UCSD-AML1 (cell line): ENCODE measurements around the gene FOS.
"Not testable (repeated sequence)": the region's sequence is repeated elsewhere in the genome, so short reads cannot be mapped to it uniquely, and the experiment has no call there.

ENCODE experiments used
- DNase-seq: peaks from one replicate; lab custom pipeline; 2025; ENCODE audit not compliant: unreplicated experiment; lab: John Stamatoyannopoulos, UW

FOS gene

GRCh38 chr14:75292101-75292563, 13.5 kb downstream of the FOS start:
- DNase-seq: no peak

GRCh38 chr14:75292886-75293285, 14.3 kb downstream of the FOS start:
- no peak for DNase-seq

- peak; percentile 95 for DNase-seq
Observed at GRCh38 chr14:75293920-75294648, 15.5 kb downstream of the FOS start.

GRCh38 chr14:75294649-75295033, 16.0 kb downstream of the FOS start:
- DNase-seq: no peak

- DNase-seq: no peak
Observed at GRCh38 chr14:75295061-75295461, 16.4 kb downstream of the FOS start.

GRCh38 chr14:75295491-75296345, 17.1 kb downstream of the FOS start:
- peak; percentile 83 for DNase-seq

- no peak for DNase-seq
Observed at GRCh38 chr14:75297411-75298040, 18.9 kb downstream of the FOS start.

GRCh38 chr14:75298187-75298965, 19.7 kb downstream of the FOS start:
- peak; percentile 41 for DNase-seq

- DNase-seq: peak; percentile 52
Observed at GRCh38 chr14:75299059-75299458, 20.4 kb downstream of the FOS start.

GRCh38 chr14:75299576-75299975, 20.9 kb downstream of the FOS start:
- no peak for DNase-seq

- DNase-seq: peak; percentile 87
Observed at GRCh38 chr14:75301666-75302325, 23.2 kb downstream of the FOS start.

- DNase-seq: peak; percentile 59
Observed at GRCh38 chr14:75303381-75303789, 24.8 kb downstream of the FOS start.

GRCh38 chr14:75306410-75306809, 27.8 kb downstream of the FOS start:
- not testable (repeated sequence) for DNase-seq

GRCh38 chr14:75306927-75307699, 28.5 kb downstream of the FOS start:
- peak; percentile 28 for DNase-seq

GRCh38 chr14:75307700-75308379, 29.2 kb downstream of the FOS start:
- peak; percentile 78 for DNase-seq

- DNase-seq: not testable (repeated sequence)
Observed at GRCh38 chr14:75308991-75309390, 30.4 kb downstream of the FOS start.

- DNase-seq: not testable (repeated sequence)
Observed at GRCh38 chr14:75309561-75309960, 30.9 kb downstream of the FOS start.

- no peak for DNase-seq
Observed at GRCh38 chr14:75310295-75311111, 31.9 kb downstream of the FOS start.
